ENCODE measurements around the gene CYP4F11. TPM values are rescaled to one million over a fixed set of nuclear protein-coding genes. Genes with fewer than 3 reads are reported as not detected.

Gene CYP4F11
- total and polyA plus RNA-seq, 2 of the 13 experiments (the other 11 are each of a cell fraction or from before 2014, with no cell fraction given) = 7.8 to 8.4 TPM

DNA sequence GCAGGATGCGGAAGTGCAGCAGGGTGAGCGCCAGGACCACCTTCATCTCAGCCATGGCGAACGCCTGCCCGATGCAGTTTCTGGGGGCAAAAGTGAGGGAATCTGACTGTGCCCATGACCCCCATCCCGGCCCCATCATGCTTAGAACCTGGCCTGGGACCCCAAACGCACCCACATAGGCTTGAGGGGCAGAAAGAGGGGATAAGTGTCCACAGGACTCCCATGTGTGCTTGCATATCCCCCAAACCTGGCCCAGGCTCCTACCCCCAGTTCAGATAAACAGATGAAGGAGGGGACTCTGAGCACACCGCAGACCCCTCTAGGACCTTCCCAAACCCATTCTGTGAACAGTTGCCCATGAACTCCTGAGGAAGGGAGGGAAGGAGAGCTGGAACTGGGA lies 20.5 kb downstream of the CYP4F11 start:
- peaks cover 6 to 30% of the 10 kb centered on the region in 2 experiments; a peak in 3 of 5 replicates for H3K36me3 ChIP-seq (replicated peaks in 1 of 2; ENCODE audit: control insufficient read depth in 1 of 2, insufficient read depth in 2 of 2, low read length in 2 of 2)
- no peak overlapping the region for H3K4me2 ChIP-seq (ENCODE audit: low read depth, low read length)
- ChIA-PET POLR2A (no interaction called here), CTCF (ENCODE audit: low intra/inter-chr PET ratio, low total read pairs) (no interaction called here)
- DNase-seq (ENCODE audit: low spot score) (no peak), FAIRE-seq (no peak), ATAC-seq (no peak)
- in situ Hi-C loops (cut with HindIII; ENCODE audit: extremely low pct_ligation_motif_present, low pct_unique_long_range_greater_than_20kb) = no loop called here
- H3K79me2 ChIP-seq (ENCODE audit: insufficient read depth, low read length) = no peaks in the 10 kb centered on the region
- intact Hi-C loops (cut with micrococcal nuclease; ENCODE audit: unreplicated experiment) = no loop called here
- no peak for TF ChIP-seq AKAP8 (CRISPR knock-in tag; IDR thresholded peaks at IDR 0.05)
- TF ChIP-seq ZNF124 (CRISPR knock-in tag; IDR thresholded peaks at IDR 0.05) = no peak
- no peak for TF ChIP-seq ZNF737 (CRISPR knock-in tag; IDR thresholded peaks at IDR 0.05; ENCODE audit: borderline replicate concordance)
- TF ChIP-seq U2AF1 (optimal IDR thresholded peaks at IDR 0.05; ENCODE audit: low read depth, low read length) = no peak
- no peak for TF ChIP-seq FOXK2 (IDR thresholded peaks at IDR 0.05)
- no peak for TF ChIP-seq NFRKB (IDR thresholded peaks at IDR 0.05)
- no peak for TF ChIP-seq ARNT (IDR thresholded peaks at IDR 0.05)
- TF ChIP-seq, protein P1, sequence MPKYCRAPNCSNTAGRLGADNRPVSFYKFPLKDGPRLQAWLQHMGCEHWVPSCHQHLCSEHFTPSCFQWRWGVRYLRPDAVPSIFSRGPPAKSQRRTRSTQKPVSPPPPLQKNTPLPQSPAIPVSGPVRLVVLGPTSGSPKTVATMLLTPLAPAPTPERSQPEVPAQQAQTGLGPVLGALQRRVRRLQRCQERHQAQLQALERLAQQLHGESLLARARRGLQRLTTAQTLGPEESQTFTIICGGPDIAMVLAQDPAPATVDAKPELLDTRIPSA (CRISPR knock-in tag; IDR thresholded peaks at IDR 0.05; ENCODE audit: borderline replicate concordance) = no peak
- TF ChIP-seq SP2 (CRISPR knock-in tag; IDR thresholded peaks at IDR 0.05) = no peak
- no peak overlapping the region for H3K4me3 ChIP-seq (replicated peaks in 1 of 3; ENCODE audit: insufficient read depth in 1 of 3, low read depth in 2 of 3, low read length in 3 of 3)
- H3K9ac ChIP-seq (ENCODE audit: insufficient read depth, low read depth, low read length) = no peak overlapping the region
- H2AFZ ChIP-seq (ENCODE audit: low read length) = no peak overlapping the region
- BruUV-seq (replicated peaks) = no TSS peak
- no peaks in the 10 kb centered on the region for H3K4me1 ChIP-seq (ENCODE audit: insufficient read depth, low read length)
- H3K27ac ChIP-seq (ENCODE audit: extremely low read length, insufficient read depth, low read length) = no peak overlapping the region
- WGBS (ENCODE audit: low lambda C conversion rate) = 100% methylated on average over 1 of the region's 8 CpGs
- peaks cover 14% of the 10 kb centered on the region; the same call in 1 of the 2 replicates for H3K9me3 ChIP-seq (ENCODE audit: low read length)
- H3K27me3 ChIP-seq (ENCODE audit: control insufficient read depth in 1 of 2, insufficient read depth in 2 of 2, low read length in 2 of 2) = no peaks in the 10 kb centered on the region
- no peaks in the 10 kb centered on the region for H4K20me1 ChIP-seq (ENCODE audit: insufficient read depth, low read length)

DNA sequence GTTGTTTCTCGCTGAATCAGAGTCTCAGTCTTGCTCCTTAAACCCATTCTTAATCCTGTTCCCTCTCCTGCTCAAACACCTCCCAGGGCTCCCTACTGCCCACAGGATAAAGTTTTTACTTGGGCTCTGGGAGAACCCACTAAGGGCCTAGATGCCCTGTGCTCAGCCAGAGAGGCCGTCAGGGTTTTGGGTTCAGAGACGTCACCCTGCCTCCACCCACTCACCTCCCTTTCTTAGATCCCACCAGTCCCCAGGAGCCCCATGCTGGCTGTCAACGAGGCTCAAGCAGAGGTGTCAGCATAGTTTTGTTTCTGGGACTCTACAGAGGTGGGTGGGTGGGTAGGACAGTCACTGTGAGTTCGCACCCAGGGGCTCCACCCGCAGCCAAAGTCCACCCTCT lies 20.9 kb downstream of the CYP4F11 start:
- Histone ChIP-seq H3K79me2 (ENCODE audit: insufficient read depth, low read length) (no peaks in the 10 kb centered on the region), H2AFZ (ENCODE audit: low read length) (no peak overlapping the region), H3K27ac (ENCODE audit: extremely low read length, insufficient read depth, low read length) (no peak overlapping the region), H3K4me1 (ENCODE audit: insufficient read depth, low read length) (no peaks in the 10 kb centered on the region), H3K4me3 (replicated peaks in 1 of 3; ENCODE audit: insufficient read depth in 1 of 3, low read depth in 2 of 3, low read length in 3 of 3) (no peak overlapping the region), H3K9ac (ENCODE audit: insufficient read depth, low read depth, low read length) (no peak overlapping the region), H4K20me1 (ENCODE audit: insufficient read depth, low read length) (no peaks in the 10 kb centered on the region), H3K4me2 (ENCODE audit: low read depth, low read length) (no peak overlapping the region), H3K27me3 (ENCODE audit: control insufficient read depth in 1 of 2, insufficient read depth in 2 of 2, low read length in 2 of 2) (no peaks in the 10 kb centered on the region), H3K9me3 (ENCODE audit: low read length) (peaks cover 14% of the 10 kb centered on the region; the same call in 1 of the 2 replicates), H3K36me3 (replicated peaks in 1 of 2; ENCODE audit: control insufficient read depth in 1 of 2, insufficient read depth in 2 of 2, low read length in 2 of 2) (peaks cover 6 to 30% of the 10 kb centered on the region in 2 experiments; a peak in 3 of 5 replicates)
- CTCF ChIA-PET (ENCODE audit: low intra/inter-chr PET ratio, low total read pairs) = no interaction called here
- BruUV-seq (replicated peaks) = no TSS peak
- in situ Hi-C loops (cut with HindIII; ENCODE audit: extremely low pct_ligation_motif_present, low pct_unique_long_range_greater_than_20kb) (no loop called here), intact Hi-C loops (cut with micrococcal nuclease; ENCODE audit: unreplicated experiment) (no loop called here)
- ATAC-seq (no peak), DNase-seq (ENCODE audit: low spot score) (no peak), FAIRE-seq (no peak)
- 94% methylated on average over 6 of the region's 6 CpGs for WGBS (ENCODE audit: low lambda C conversion rate)
- POLR2A ChIA-PET = no interaction called here
- TF ChIP-seq TMF1 (CRISPR knock-in tag; IDR thresholded peaks at IDR 0.05; ENCODE audit: low read depth) = no peak
- no peak for TF ChIP-seq ZNF441 (CRISPR knock-in tag; IDR thresholded peaks at IDR 0.05; ENCODE audit: borderline replicate concordance)
- no peak for TF ChIP-seq ZNF879 (CRISPR knock-in tag; IDR thresholded peaks at IDR 0.05)
- TF ChIP-seq ZNF34 (CRISPR knock-in tag; IDR thresholded peaks at IDR 0.05; ENCODE audit: borderline replicate concordance) = no peak
- TF ChIP-seq, protein P2, sequence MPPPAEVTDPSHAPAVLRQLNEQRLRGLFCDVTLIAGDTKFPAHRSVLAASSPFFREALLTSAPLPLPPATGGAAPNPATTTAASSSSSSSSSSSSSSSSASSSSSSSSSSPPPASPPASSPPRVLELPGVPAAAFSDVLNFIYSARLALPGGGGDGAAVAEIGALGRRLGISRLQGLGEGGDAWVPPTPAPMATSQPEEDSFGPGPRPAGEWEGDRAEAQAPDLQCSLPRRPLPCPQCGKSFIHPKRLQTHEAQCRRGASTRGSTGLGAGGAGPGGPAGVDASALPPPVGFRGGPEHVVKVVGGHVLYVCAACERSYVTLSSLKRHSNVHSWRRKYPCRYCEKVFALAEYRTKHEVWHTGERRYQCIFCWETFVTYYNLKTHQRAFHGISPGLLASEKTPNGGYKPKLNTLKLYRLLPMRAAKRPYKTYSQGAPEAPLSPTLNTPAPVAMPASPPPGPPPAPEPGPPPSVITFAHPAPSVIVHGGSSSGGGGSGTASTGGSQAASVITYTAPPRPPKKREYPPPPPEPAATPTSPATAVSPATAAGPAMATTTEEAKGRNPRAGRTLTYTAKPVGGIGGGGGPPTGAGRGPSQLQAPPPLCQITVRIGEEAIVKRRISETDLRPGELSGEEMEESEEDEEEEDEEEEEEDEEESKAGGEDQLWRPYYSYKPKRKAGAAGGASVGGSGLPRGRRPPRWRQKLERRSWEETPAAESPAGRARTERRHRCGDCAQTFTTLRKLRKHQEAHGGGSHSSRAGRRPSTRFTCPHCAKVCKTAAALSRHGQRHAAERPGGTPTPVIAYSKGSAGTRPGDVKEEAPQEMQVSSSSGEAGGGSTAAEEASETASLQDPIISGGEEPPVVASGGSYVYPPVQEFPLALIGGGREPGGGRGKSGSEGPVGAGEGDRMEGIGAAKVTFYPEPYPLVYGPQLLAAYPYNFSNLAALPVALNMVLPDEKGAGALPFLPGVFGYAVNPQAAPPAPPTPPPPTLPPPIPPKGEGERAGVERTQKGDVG (CRISPR knock-in tag; IDR thresholded peaks at IDR 0.05; ENCODE audit: borderline replicate concordance) = no peak

Measured in HepG2 (cell line).